Measurements from ENCODE around the gene KCTD3. TPM values are rescaled to one million over a fixed set of nuclear protein-coding genes. Genes with fewer than 3 reads are reported as not detected.

KCTD3 gene
- total RNA-seq, 1 donor from 2014 or later, result 53.7 TPM

GRCh38 chr1:215645861-215646260, 78.8 kb downstream of the KCTD3 start:
- H3K36me3 Mint-ChIP-seq, result no peaks in the 10 kb centered on the region
- H3K9me3 Mint-ChIP-seq, result no peaks in the 10 kb centered on the region
- H3K27me3 Mint-ChIP-seq, result peaks cover 7% of the 10 kb centered on the region
- no peak overlapping the region for H3K27ac Mint-ChIP-seq
- H3K4me1 Mint-ChIP-seq (ENCODE audit: unreplicated experiment), result peaks cover 5% of the 10 kb centered on the region
- TF ChIP-seq CTCF (conservative IDR thresholded peaks at IDR 0.05), result no peak
- no peak for DNase-seq (ENCODE audit: extremely low spot score, unreplicated experiment)
- no peak overlapping the region for H3K4me3 Mint-ChIP-seq

- no peaks in the 10 kb centered on the region for H3K9me3 Mint-ChIP-seq
- H3K27me3 Mint-ChIP-seq, result peaks cover 16% of the 10 kb centered on the region
- H3K4me3 Mint-ChIP-seq, result no peak overlapping the region
- no peak for TF ChIP-seq CTCF (conservative IDR thresholded peaks at IDR 0.05)
- no peak overlapping the region for H3K27ac Mint-ChIP-seq
- H3K4me1 Mint-ChIP-seq (ENCODE audit: unreplicated experiment), result peaks cover 12% of the 10 kb centered on the region
- no peaks in the 10 kb centered on the region for H3K36me3 Mint-ChIP-seq
- no peak for DNase-seq (ENCODE audit: extremely low spot score, unreplicated experiment)
Observed at GRCh38 chr1:215647738-215648137, 80.6 kb downstream of the KCTD3 start.

GRCh38 chr1:215648957-215649356, 81.9 kb downstream of the KCTD3 start:
- TF ChIP-seq CTCF (conservative IDR thresholded peaks at IDR 0.05), result no peak
- peaks cover 16% of the 10 kb centered on the region for H3K27me3 Mint-ChIP-seq
- H3K4me1 Mint-ChIP-seq (ENCODE audit: unreplicated experiment), result peaks cover 12% of the 10 kb centered on the region
- H3K4me3 Mint-ChIP-seq, result no peak overlapping the region
- no peak for DNase-seq (ENCODE audit: extremely low spot score, unreplicated experiment)
- H3K27ac Mint-ChIP-seq, result no peak overlapping the region
- H3K36me3 Mint-ChIP-seq, result no peaks in the 10 kb centered on the region
- no peaks in the 10 kb centered on the region for H3K9me3 Mint-ChIP-seq

GRCh38 chr1:215650446-215651149, 83.5 kb downstream of the KCTD3 start:
- Mint-ChIP-seq H3K4me1 (ENCODE audit: unreplicated experiment) (peaks cover 12% of the 10 kb centered on the region), H3K36me3 (no peaks in the 10 kb centered on the region), H3K4me3 (no peak overlapping the region), H3K9me3 (no peaks in the 10 kb centered on the region), H3K27me3 (peaks cover 10% of the 10 kb centered on the region), H3K27ac (no peak overlapping the region)
- DNase-seq (ENCODE audit: extremely low spot score, unreplicated experiment), result no peak
- no peak for TF ChIP-seq CTCF (conservative IDR thresholded peaks at IDR 0.05)

GRCh38 chr1:215651867-215652266, 84.8 kb downstream of the KCTD3 start:
- no peak for DNase-seq (ENCODE audit: extremely low spot score, unreplicated experiment)
- H3K27ac Mint-ChIP-seq, result no peak overlapping the region
- no peaks in the 10 kb centered on the region for H3K9me3 Mint-ChIP-seq
- H3K36me3 Mint-ChIP-seq, result no peaks in the 10 kb centered on the region
- H3K27me3 Mint-ChIP-seq, result peaks cover 10% of the 10 kb centered on the region
- H3K4me3 Mint-ChIP-seq, result no peak overlapping the region
- H3K4me1 Mint-ChIP-seq (ENCODE audit: unreplicated experiment), result peaks cover 12% of the 10 kb centered on the region
- no peak for TF ChIP-seq CTCF (conservative IDR thresholded peaks at IDR 0.05)

All from type B pancreatic cell (in vitro differentiated cells).